ENCODE results near the gene ADCY4. TPM values are rescaled to one million over a fixed set of nuclear protein-coding genes. Genes with fewer than 3 reads are reported as not detected.

Gene ADCY4
- total and polyA plus RNA-seq, 2 donors = 1.9 to 17.6 TPM

GRCh38 chr14:24290746-24291145 lies 44.1 kb downstream of the ADCY4 start:
- peaks cover 27 to 42% of the 10 kb centered on the region in 2 donors for H3K36me3 ChIP-seq (ENCODE audit: control insufficient read depth in 2 of 2, insufficient read depth in 2 of 2, low read length in 1 of 2)
- no peaks in the 10 kb centered on the region for H3K9me3 ChIP-seq (ENCODE audit: control insufficient read depth in 2 of 2, insufficient read depth in 1 of 2, low read length in 1 of 2)
- no peak overlapping the region for H3K4me3 ChIP-seq (ENCODE audit: low read length in 2 of 2)
- no peaks in the 10 kb centered on the region for H3K27me3 ChIP-seq (ENCODE audit: control insufficient read depth in 2 of 2, insufficient read depth in 1 of 2, low read length in 1 of 2)
- DNase-seq (ENCODE audit: low read depth in 6 of 9, low spot score in 9 of 9) = no peak
- no peaks in the 10 kb centered on the region for H3K4me1 ChIP-seq (ENCODE audit: control insufficient read depth in 2 of 2, insufficient read depth in 2 of 2, low read length in 2 of 2)
- no peak overlapping the region for H3K27ac ChIP-seq (ENCODE audit: low read depth in 1 of 2, low read length in 1 of 2)
- WGBS = 97% methylated on average over 9 of the region's 9 CpGs

GRCh38 chr14:24289649-24290280 lies 45.1 kb downstream of the ADCY4 start:
- Histone ChIP-seq H3K36me3 (ENCODE audit: control insufficient read depth in 2 of 2, insufficient read depth in 2 of 2, low read length in 1 of 2) (peaks cover 26 to 36% of the 10 kb centered on the region in 2 donors), H3K9me3 (ENCODE audit: control insufficient read depth in 2 of 2, insufficient read depth in 1 of 2, low read length in 1 of 2) (no peaks in the 10 kb centered on the region), H3K27me3 (ENCODE audit: control insufficient read depth in 2 of 2, insufficient read depth in 1 of 2, low read length in 1 of 2) (no peaks in the 10 kb centered on the region), H3K27ac (ENCODE audit: low read depth in 1 of 2, low read length in 1 of 2) (no peak overlapping the region), H3K4me1 (ENCODE audit: control insufficient read depth in 2 of 2, insufficient read depth in 2 of 2, low read length in 2 of 2) (no peaks in the 10 kb centered on the region), H3K4me3 (ENCODE audit: low read length in 2 of 2) (no peak overlapping the region)
- 81% methylated on average over 6 of the region's 6 CpGs for WGBS
- no peak for DNase-seq (ENCODE audit: low read depth in 6 of 9, low spot score in 9 of 9)

- Histone ChIP-seq H3K36me3 (ENCODE audit: control insufficient read depth in 2 of 2, insufficient read depth in 2 of 2, low read length in 1 of 2) (peaks cover 19 to 27% of the 10 kb centered on the region in 2 donors), H3K27me3 (ENCODE audit: control insufficient read depth in 2 of 2, insufficient read depth in 1 of 2, low read length in 1 of 2) (no peaks in the 10 kb centered on the region), H3K9me3 (ENCODE audit: control insufficient read depth in 2 of 2, insufficient read depth in 1 of 2, low read length in 1 of 2) (no peaks in the 10 kb centered on the region), H3K4me3 (ENCODE audit: low read length in 2 of 2) (no peak overlapping the region), H3K27ac (ENCODE audit: low read depth in 1 of 2, low read length in 1 of 2) (no peak overlapping the region), H3K4me1 (ENCODE audit: control insufficient read depth in 2 of 2, insufficient read depth in 2 of 2, low read length in 2 of 2) (no peaks in the 10 kb centered on the region)
- no peak for DNase-seq (ENCODE audit: low read depth in 6 of 9, low spot score in 9 of 9)
- 97% methylated on average over 5 of the region's 5 CpGs for WGBS
These were observed 47.9 kb downstream of the ADCY4 start for GRCh38 chr14:24286996-24287395.

GRCh38 chr14:24285351-24285750 lies 49.5 kb downstream of the ADCY4 start:
- DNase-seq (ENCODE audit: low read depth in 6 of 9, low spot score in 9 of 9) = no peak
- Histone ChIP-seq H3K4me3 (ENCODE audit: low read length in 2 of 2) (no peak overlapping the region), H3K36me3 (ENCODE audit: control insufficient read depth in 2 of 2, insufficient read depth in 2 of 2, low read length in 1 of 2) (peaks cover 6 to 11% of the 10 kb centered on the region in 2 donors), H3K4me1 (ENCODE audit: control insufficient read depth in 2 of 2, insufficient read depth in 2 of 2, low read length in 2 of 2) (no peaks in the 10 kb centered on the region), H3K9me3 (ENCODE audit: control insufficient read depth in 2 of 2, insufficient read depth in 1 of 2, low read length in 1 of 2) (no peaks in the 10 kb centered on the region), H3K27ac (ENCODE audit: low read depth in 1 of 2, low read length in 1 of 2) (no peak overlapping the region), H3K27me3 (ENCODE audit: control insufficient read depth in 2 of 2, insufficient read depth in 1 of 2, low read length in 1 of 2) (no peaks in the 10 kb centered on the region)
- WGBS = 97% methylated on average over 4 of the region's 4 CpGs

DNA sequence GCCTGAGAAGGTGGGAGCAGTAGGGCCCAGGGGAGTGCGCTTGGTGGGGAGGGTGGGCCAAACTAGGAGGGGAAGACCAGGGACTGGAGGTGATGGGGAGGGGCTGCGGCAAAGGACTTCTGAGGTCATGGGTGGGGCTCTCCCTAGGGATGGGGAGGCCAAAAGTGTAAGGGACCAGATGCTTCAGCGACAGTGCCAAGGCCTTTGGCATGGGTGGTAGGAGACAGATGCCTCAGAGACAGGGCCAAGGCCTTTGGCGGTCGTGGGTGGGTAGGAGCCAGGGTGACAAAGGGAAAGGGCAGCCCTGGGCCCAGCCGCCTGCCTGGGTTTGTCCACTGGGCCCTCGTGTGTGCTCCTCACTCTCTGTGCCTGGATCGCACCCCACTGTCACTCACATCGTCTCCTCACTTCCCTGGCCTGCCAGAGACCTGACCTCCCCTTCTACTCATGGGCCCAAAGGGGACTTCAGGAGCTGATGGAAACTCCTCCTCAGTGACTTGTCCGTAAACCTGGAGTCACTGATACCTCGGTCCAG lies 50.3 kb downstream of the ADCY4 start:
- H3K4me1 ChIP-seq (ENCODE audit: control insufficient read depth in 2 of 2, insufficient read depth in 2 of 2, low read length in 2 of 2) = peaks cover 0 to 3% of the 10 kb centered on the region in 2 donors

DNA sequence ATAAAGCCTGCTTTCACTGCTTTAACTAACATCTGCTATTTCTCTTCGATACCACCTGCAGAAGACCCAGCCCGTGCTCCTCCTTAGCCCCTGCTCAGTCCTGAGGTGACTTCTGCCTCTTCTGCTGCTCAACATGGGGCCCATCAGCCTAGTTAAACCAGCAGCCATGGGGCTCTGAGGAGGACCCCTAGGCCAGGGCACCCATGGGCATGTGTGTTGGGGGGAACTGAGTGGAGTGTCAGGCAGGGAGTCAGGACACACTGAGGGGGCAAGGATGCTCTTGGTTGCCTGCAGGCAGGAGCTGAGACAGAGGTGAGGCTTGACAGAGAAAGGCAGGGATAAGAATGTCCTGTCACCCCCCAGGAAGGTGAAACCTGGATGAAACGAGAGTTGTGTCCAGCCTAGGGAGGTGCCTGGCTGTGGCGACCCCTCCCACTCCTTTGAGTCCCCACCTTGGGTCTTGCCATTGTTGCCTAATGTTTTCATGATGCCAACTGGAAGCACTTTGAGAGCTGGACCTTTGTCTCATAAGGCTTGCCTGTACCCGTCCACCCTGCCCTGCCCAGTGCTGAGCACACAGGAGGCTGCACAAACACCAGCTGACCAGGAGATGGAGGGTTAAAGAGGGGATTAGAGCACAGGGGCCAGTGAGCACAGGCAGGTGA lies 50.9 kb downstream of the ADCY4 start:
- Histone ChIP-seq H3K4me1 (ENCODE audit: control insufficient read depth in 2 of 2, insufficient read depth in 2 of 2, low read length in 2 of 2) (peaks cover 0 to 10% of the 10 kb centered on the region in 2 donors), H3K27ac (ENCODE audit: low read depth in 1 of 2, low read length in 1 of 2) (no peak overlapping the region), H3K9me3 (ENCODE audit: control insufficient read depth in 2 of 2, insufficient read depth in 1 of 2, low read length in 1 of 2) (no peaks in the 10 kb centered on the region), H3K27me3 (ENCODE audit: control insufficient read depth in 2 of 2, insufficient read depth in 1 of 2, low read length in 1 of 2) (no peaks in the 10 kb centered on the region), H3K36me3 (ENCODE audit: control insufficient read depth in 2 of 2, insufficient read depth in 2 of 2, low read length in 1 of 2) (no peaks in the 10 kb centered on the region), H3K4me3 (ENCODE audit: low read length in 2 of 2) (no peak overlapping the region)
- WGBS = 97% methylated on average over 5 of the region's 5 CpGs
- DNase-seq (ENCODE audit: low read depth in 6 of 9, low spot score in 9 of 9) = no peak

More for the DNA sequence above, 50.3 kb downstream of the ADCY4 start:
- no peak overlapping the region for H3K4me3 ChIP-seq (ENCODE audit: low read length in 2 of 2)
- 91% methylated on average over 11 of the region's 11 CpGs for WGBS
- DNase-seq (ENCODE audit: low read depth in 6 of 9, low spot score in 9 of 9) = no peak
- no peaks in the 10 kb centered on the region for H3K27me3 ChIP-seq (ENCODE audit: control insufficient read depth in 2 of 2, insufficient read depth in 1 of 2, low read length in 1 of 2)
- H3K27ac ChIP-seq (ENCODE audit: low read depth in 1 of 2, low read length in 1 of 2) = no peak overlapping the region
- no peaks in the 10 kb centered on the region for H3K9me3 ChIP-seq (ENCODE audit: control insufficient read depth in 2 of 2, insufficient read depth in 1 of 2, low read length in 1 of 2)
- H3K36me3 ChIP-seq (ENCODE audit: control insufficient read depth in 2 of 2, insufficient read depth in 2 of 2, low read length in 1 of 2) = peaks cover 0 to 4% of the 10 kb centered on the region in 2 donors

DNA sequence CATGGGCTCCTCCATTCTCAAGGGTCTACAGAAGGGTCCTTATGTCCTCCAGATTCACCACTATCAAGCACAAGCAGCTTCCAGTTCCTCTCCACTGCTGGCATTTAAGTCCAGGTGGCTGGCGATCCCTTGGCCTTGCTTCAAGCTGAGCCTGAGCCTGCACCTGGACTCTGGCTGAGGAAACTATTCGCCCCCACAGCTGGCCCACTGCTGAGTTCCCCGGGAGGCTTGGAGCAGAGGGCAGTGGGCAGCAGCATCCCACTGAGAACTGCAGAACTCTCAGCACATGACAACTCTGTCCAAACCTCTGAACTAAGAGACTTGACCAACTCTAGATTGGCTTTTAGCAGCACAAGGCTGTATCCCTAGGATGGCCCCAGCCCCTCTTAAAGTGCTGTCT lies 52.1 kb downstream of the ADCY4 start:
- no peak for DNase-seq (ENCODE audit: low read depth in 6 of 9, low spot score in 9 of 9)
- Histone ChIP-seq H3K4me1 (ENCODE audit: control insufficient read depth in 2 of 2, insufficient read depth in 2 of 2, low read length in 2 of 2) (peaks cover 0 to 14% of the 10 kb centered on the region in 2 donors), H3K9me3 (ENCODE audit: control insufficient read depth in 2 of 2, insufficient read depth in 1 of 2, low read length in 1 of 2) (no peaks in the 10 kb centered on the region), H3K4me3 (ENCODE audit: low read length in 2 of 2) (no peak overlapping the region), H3K27ac (ENCODE audit: low read depth in 1 of 2, low read length in 1 of 2) (no peak overlapping the region), H3K27me3 (ENCODE audit: control insufficient read depth in 2 of 2, insufficient read depth in 1 of 2, low read length in 1 of 2) (no peaks in the 10 kb centered on the region), H3K36me3 (ENCODE audit: control insufficient read depth in 2 of 2, insufficient read depth in 2 of 2, low read length in 1 of 2) (no peaks in the 10 kb centered on the region)
- 93% methylated on average over 3 of the region's 3 CpGs for WGBS

GRCh38 chr14:24281636-24282035 lies 53.2 kb downstream of the ADCY4 start:
- no peak overlapping the region for H3K27ac ChIP-seq (ENCODE audit: low read depth in 1 of 2, low read length in 1 of 2)
- H3K4me1 ChIP-seq (ENCODE audit: control insufficient read depth in 2 of 2, insufficient read depth in 2 of 2, low read length in 2 of 2) = peaks cover 0 to 17% of the 10 kb centered on the region in 2 donors
- no peak overlapping the region for H3K4me3 ChIP-seq (ENCODE audit: low read length in 2 of 2)
- 97% methylated on average over 7 of the region's 7 CpGs for WGBS
- H3K27me3 ChIP-seq (ENCODE audit: control insufficient read depth in 2 of 2, insufficient read depth in 1 of 2, low read length in 1 of 2) = no peaks in the 10 kb centered on the region
- no peaks in the 10 kb centered on the region for H3K36me3 ChIP-seq (ENCODE audit: control insufficient read depth in 2 of 2, insufficient read depth in 2 of 2, low read length in 1 of 2)
- DNase-seq (ENCODE audit: low read depth in 6 of 9, low spot score in 9 of 9) = no peak
- no peaks in the 10 kb centered on the region for H3K9me3 ChIP-seq (ENCODE audit: control insufficient read depth in 2 of 2, insufficient read depth in 1 of 2, low read length in 1 of 2)

- 98% methylated on average over 6 of the region's 6 CpGs for WGBS
- H3K4me3 ChIP-seq (ENCODE audit: low read length in 2 of 2) = no peak overlapping the region
- DNase-seq (ENCODE audit: low read depth in 6 of 9, low spot score in 9 of 9) = no peak
- H3K36me3 ChIP-seq (ENCODE audit: control insufficient read depth in 2 of 2, insufficient read depth in 2 of 2, low read length in 1 of 2) = no peaks in the 10 kb centered on the region
- H3K27ac ChIP-seq (ENCODE audit: low read depth in 1 of 2, low read length in 1 of 2) = no peak overlapping the region
- no peaks in the 10 kb centered on the region for H3K27me3 ChIP-seq (ENCODE audit: control insufficient read depth in 2 of 2, insufficient read depth in 1 of 2, low read length in 1 of 2)
- H3K9me3 ChIP-seq (ENCODE audit: control insufficient read depth in 2 of 2, insufficient read depth in 1 of 2, low read length in 1 of 2) = no peaks in the 10 kb centered on the region
- H3K4me1 ChIP-seq (ENCODE audit: control insufficient read depth in 2 of 2, insufficient read depth in 2 of 2, low read length in 2 of 2) = peaks cover 0 to 17% of the 10 kb centered on the region in 2 donors
These were observed 53.9 kb downstream of the ADCY4 start for GRCh38 chr14:24280797-24281460.

Data from thymus (tissue), 11 donors.